Stimulated activated naive B cell treated with anti-CD40 and anti-IgM and Interleukin-4, amounts not matched to agents 10 μg/mL and 1 μg/mL and 100 μg/mL, for 72 hours (primary cell): ENCODE data around the gene C1orf198.

Experiments used
- ATAC-seq, 2 donors: fragments of 150-1000 bp; cut with Tn5 transposase; replicated peaks; 2 replicates each; pipeline ENCODE4 v1.10.0; 2021; ENCODE audit warnings: moderate library complexity in 1 of 2
- DNase-seq: peaks from one replicate; pipeline ENCODE4 v3.0.0; 2021
- H3K27ac Mint-ChIP-seq: one replicate; pipeline ENCODE4 v1.8.0; 2022; ENCODE audit warnings: mild to moderate bottlenecking, mixed read lengths
- H3K27me3 Mint-ChIP-seq, 2 donors: one replicate each; pipeline ENCODE4 v1.8.0; 2022; ENCODE audit warnings: mixed read lengths in 2 of 2
- H3K36me3 Mint-ChIP-seq, 2 donors: one replicate each; pipeline ENCODE4 v1.8.0; 2022; ENCODE audit warnings: mixed read lengths in 2 of 2, mild to moderate bottlenecking in 1 of 2
- H3K4me1 Mint-ChIP-seq, 2 donors: one replicate each; pipeline ENCODE4 v1.8.0; 2022; ENCODE audit warnings: mixed read lengths in 2 of 2, mild to moderate bottlenecking in 1 of 2
- H3K4me3 Mint-ChIP-seq, 2 donors: one replicate each; pipeline ENCODE4 v1.8.0; 2022; ENCODE audit warnings: mild to moderate bottlenecking in 2 of 2, mixed read lengths in 2 of 2, moderate library complexity in 1 of 2
- H3K9me3 Mint-ChIP-seq, 2 donors: one replicate each; pipeline ENCODE4 v1.8.0; 2022; ENCODE audit warnings: mixed read lengths in 2 of 2, mild to moderate bottlenecking in 1 of 2

The C1orf198 gene

GRCh38 chr1:230844561-230844960, 23.8 kb downstream of the C1orf198 start:
- Mint-ChIP-seq H3K9me3 (no peaks in the 10 kb centered on the region), H3K36me3 (peaks cover 12 to 16% of the 10 kb centered on the region in 2 donors), H3K4me3 (no peak overlapping the region), H3K4me1 (no peaks in the 10 kb centered on the region), H3K27ac (no peak overlapping the region), H3K27me3 (no peaks in the 10 kb centered on the region)
- ATAC-seq (no peak), DNase-seq (no peak)

GRCh38 chr1:230843503-230844309, 24.6 kb downstream of the C1orf198 start:
- no peaks in the 10 kb centered on the region for H3K4me1 Mint-ChIP-seq
- no peak overlapping the region for H3K27ac Mint-ChIP-seq
- no peak overlapping the region for H3K4me3 Mint-ChIP-seq
- no peak for DNase-seq
- no peak for ATAC-seq
- H3K27me3 Mint-ChIP-seq: no peaks in the 10 kb centered on the region
- no peaks in the 10 kb centered on the region for H3K9me3 Mint-ChIP-seq
- peaks cover 12 to 21% of the 10 kb centered on the region in 2 donors for H3K36me3 Mint-ChIP-seq

GRCh38 chr1:230842801-230843200, 25.5 kb downstream of the C1orf198 start:
- no peaks in the 10 kb centered on the region for H3K4me1 Mint-ChIP-seq
- H3K36me3 Mint-ChIP-seq: peaks cover 15 to 25% of the 10 kb centered on the region in 2 donors
- H3K27me3 Mint-ChIP-seq: no peaks in the 10 kb centered on the region
- DNase-seq: no peak
- H3K27ac Mint-ChIP-seq: no peak overlapping the region
- no peak for ATAC-seq
- H3K9me3 Mint-ChIP-seq: no peaks in the 10 kb centered on the region
- H3K4me3 Mint-ChIP-seq: no peak overlapping the region

- H3K27me3 Mint-ChIP-seq: peaks cover 4 to 6% of the 10 kb centered on the region in 2 donors
- H3K4me1 Mint-ChIP-seq: no peaks in the 10 kb centered on the region
- no peak overlapping the region for H3K4me3 Mint-ChIP-seq
- H3K36me3 Mint-ChIP-seq: peaks cover 12 to 22% of the 10 kb centered on the region in 2 donors
- ATAC-seq (no peak), DNase-seq (no peak)
- no peaks in the 10 kb centered on the region for H3K9me3 Mint-ChIP-seq
- no peak overlapping the region for H3K27ac Mint-ChIP-seq
Observed at GRCh38 chr1:230839173-230839572, 29.1 kb downstream of the C1orf198 start.

- H3K9me3 Mint-ChIP-seq: no peaks in the 10 kb centered on the region
- H3K27ac Mint-ChIP-seq: no peak overlapping the region
- H3K4me3 Mint-ChIP-seq: no peak overlapping the region
- no peak for ATAC-seq
- H3K36me3 Mint-ChIP-seq: peaks cover 6 to 14% of the 10 kb centered on the region in 2 donors
- H3K27me3 Mint-ChIP-seq: peaks cover 14 to 17% of the 10 kb centered on the region in 2 donors
- H3K4me1 Mint-ChIP-seq: no peaks in the 10 kb centered on the region
- no peak for DNase-seq
Observed at GRCh38 chr1:230836793-230837192, 31.5 kb downstream of the C1orf198 start.

- Mint-ChIP-seq H3K27ac (no peak overlapping the region), H3K4me1 (no peaks in the 10 kb centered on the region), H3K4me3 (no peak overlapping the region), H3K9me3 (no peaks in the 10 kb centered on the region), H3K36me3 (peaks cover 6 to 14% of the 10 kb centered on the region in 2 donors), H3K27me3 (peaks cover 15 to 17% of the 10 kb centered on the region in 2 donors)
- ATAC-seq (no peak), DNase-seq (no peak)
Observed at GRCh38 chr1:230836347-230836746, 32.0 kb downstream of the C1orf198 start.

- Mint-ChIP-seq H3K27ac (no peak overlapping the region), H3K36me3 (peaks cover 3 to 9% of the 10 kb centered on the region in 2 donors), H3K4me3 (no peak overlapping the region), H3K9me3 (peaks cover 0 to 6% of the 10 kb centered on the region in 2 donors), H3K27me3 (peaks cover 17 to 20% of the 10 kb centered on the region in 2 donors), H3K4me1 (no peaks in the 10 kb centered on the region)
- no peak for DNase-seq
- ATAC-seq: no peak
Observed at GRCh38 chr1:230834292-230834691, 34.0 kb downstream of the C1orf198 start.

- Mint-ChIP-seq H3K36me3 (peaks cover 3 to 4% of the 10 kb centered on the region in 2 donors), H3K4me3 (no peak overlapping the region), H3K27me3 (peaks cover 17 to 20% of the 10 kb centered on the region in 2 donors), H3K9me3 (peaks cover 0 to 6% of the 10 kb centered on the region in 2 donors), H3K4me1 (no peaks in the 10 kb centered on the region), H3K27ac (no peak overlapping the region)
- DNase-seq (no peak), ATAC-seq (no peak)
Observed at GRCh38 chr1:230833511-230833910, 34.8 kb downstream of the C1orf198 start.

GRCh38 chr1:230832476-230832875, 35.8 kb downstream of the C1orf198 start:
- ATAC-seq (no peak), DNase-seq (no peak)
- H3K4me3 Mint-ChIP-seq: no peak overlapping the region
- no peak overlapping the region for H3K27ac Mint-ChIP-seq
- H3K27me3 Mint-ChIP-seq: peaks cover 17 to 20% of the 10 kb centered on the region in 2 donors
- H3K4me1 Mint-ChIP-seq: no peaks in the 10 kb centered on the region
- H3K9me3 Mint-ChIP-seq: peaks cover 0 to 6% of the 10 kb centered on the region in 2 donors
- no peaks in the 10 kb centered on the region for H3K36me3 Mint-ChIP-seq

GRCh38 chr1:230831771-230832170, 36.5 kb downstream of the C1orf198 start:
- Mint-ChIP-seq H3K27ac (no peak overlapping the region), H3K9me3 (peaks cover 0 to 6% of the 10 kb centered on the region in 2 donors), H3K4me1 (no peaks in the 10 kb centered on the region), H3K36me3 (no peaks in the 10 kb centered on the region), H3K4me3 (no peak overlapping the region), H3K27me3 (peaks cover 17 to 20% of the 10 kb centered on the region in 2 donors)
- DNase-seq (no peak), ATAC-seq (no peak)

GRCh38 chr1:230828421-230828820, 39.9 kb downstream of the C1orf198 start:
- H3K4me3 Mint-ChIP-seq: no peak overlapping the region
- no peak for DNase-seq
- H3K27ac Mint-ChIP-seq: no peak overlapping the region
- ATAC-seq: no peak
- no peaks in the 10 kb centered on the region for H3K4me1 Mint-ChIP-seq
- H3K9me3 Mint-ChIP-seq: peaks cover 0 to 6% of the 10 kb centered on the region in 2 donors
- H3K27me3 Mint-ChIP-seq: peaks cover 22 to 23% of the 10 kb centered on the region in 2 donors
- H3K36me3 Mint-ChIP-seq: no peaks in the 10 kb centered on the region

GRCh38 chr1:230827801-230828200, 40.5 kb downstream of the C1orf198 start:
- no peaks in the 10 kb centered on the region for H3K4me1 Mint-ChIP-seq
- no peak for ATAC-seq
- no peak overlapping the region for H3K4me3 Mint-ChIP-seq
- H3K36me3 Mint-ChIP-seq: no peaks in the 10 kb centered on the region
- H3K27ac Mint-ChIP-seq: no peak overlapping the region
- H3K9me3 Mint-ChIP-seq: peaks cover 0 to 6% of the 10 kb centered on the region in 2 donors
- no peak for DNase-seq
- H3K27me3 Mint-ChIP-seq: peaks cover 18 to 19% of the 10 kb centered on the region in 2 donors

- H3K27me3 Mint-ChIP-seq: peaks cover 14 to 17% of the 10 kb centered on the region in 2 donors
- DNase-seq: no peak
- peaks cover 0 to 6% of the 10 kb centered on the region in 2 donors for H3K9me3 Mint-ChIP-seq
- no peak overlapping the region for H3K27ac Mint-ChIP-seq
- no peak overlapping the region for H3K4me3 Mint-ChIP-seq
- ATAC-seq: no peak
- H3K4me1 Mint-ChIP-seq: no peaks in the 10 kb centered on the region
- H3K36me3 Mint-ChIP-seq: no peaks in the 10 kb centered on the region
Observed at GRCh38 chr1:230827081-230827681, 41.1 kb downstream of the C1orf198 start.

- DNase-seq (no peak), ATAC-seq (no peak)
- peaks cover 0 to 6% of the 10 kb centered on the region in 2 donors for H3K9me3 Mint-ChIP-seq
- H3K36me3 Mint-ChIP-seq: no peaks in the 10 kb centered on the region
- no peak overlapping the region for H3K4me3 Mint-ChIP-seq
- no peak overlapping the region for H3K27ac Mint-ChIP-seq
- peaks cover 16 to 21% of the 10 kb centered on the region in 2 donors for H3K27me3 Mint-ChIP-seq
- no peaks in the 10 kb centered on the region for H3K4me1 Mint-ChIP-seq
Observed at GRCh38 chr1:230826166-230826875, 42.0 kb downstream of the C1orf198 start.
